ENCODE results near the gene TJAP1. TPM values are rescaled to one million over a fixed set of nuclear protein-coding genes. Genes with fewer than 3 reads are reported as not detected.
"Not testable (repeated sequence)": the region's sequence is repeated elsewhere in the genome, so short reads cannot be mapped to it uniquely, and the experiment has no call there.

Gene TJAP1
- total RNA-seq, 1 experiment from 2014 or later, result 17.3 TPM

DNA sequence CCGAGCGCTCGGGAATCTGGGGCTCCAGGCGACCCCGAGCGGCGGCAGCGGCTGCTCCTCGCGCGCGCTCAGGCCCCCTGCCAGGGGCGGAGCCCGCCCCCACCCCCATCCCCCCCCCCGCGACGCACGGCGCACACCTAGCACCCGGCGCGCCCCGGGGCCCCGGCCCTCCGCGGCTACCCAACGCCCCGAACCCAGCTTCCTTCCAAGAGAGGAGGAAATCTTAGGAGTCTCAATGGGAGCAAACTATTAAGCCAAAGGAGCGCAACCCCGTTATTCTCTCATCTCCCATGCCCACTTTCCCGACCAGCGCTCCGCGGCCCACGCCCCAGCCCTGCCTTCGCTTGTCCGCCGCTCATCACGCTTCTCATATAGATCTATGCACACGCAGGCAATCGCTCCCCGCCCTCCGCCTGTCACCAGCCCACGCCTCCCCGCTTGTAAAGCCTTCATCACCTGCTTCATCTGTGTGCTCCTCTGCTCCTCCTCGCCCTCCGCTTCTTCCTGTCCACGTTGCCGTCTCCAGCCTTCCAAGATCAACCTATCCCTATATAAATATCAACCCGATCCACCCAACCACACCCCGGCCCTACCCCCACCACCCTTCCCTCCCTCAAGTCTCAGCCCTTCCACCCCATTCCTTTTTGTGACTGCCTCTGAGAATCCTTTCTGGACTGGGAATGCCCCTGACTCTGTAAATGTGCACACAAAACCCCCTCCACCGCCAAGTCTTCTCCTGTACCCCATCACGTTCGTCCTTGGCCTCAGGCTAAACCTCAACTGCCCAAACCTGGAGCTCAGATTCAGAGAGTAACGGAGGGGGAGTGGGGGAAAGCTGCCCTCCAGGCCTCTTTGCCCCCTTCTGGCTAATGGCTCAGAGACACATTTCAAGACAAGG is 21.6 kb upstream of the TJAP1 start, which contains the start of gene DLK2:
Gene DLK2 (minus strand): TSS at position 18 of the 898 bp plus-strand sequence. CDS start 723 bp downstream, outside the sequence.
- Histone ChIP-seq H3K27me3 (ENCODE audit: low read length) (no peaks in the 10 kb centered on the region), H3K4me1 (ENCODE audit: low read length) (peaks cover 12% of the 10 kb centered on the region), H3K9ac (ENCODE audit: low read length) (peak within 1 kb of the TSS; percentile 69), H4K20me1 (ENCODE audit: insufficient read depth, low read depth, low read length) (no peaks in the 10 kb centered on the region), H3K4me3 (ENCODE audit: low read length) (peak within 1 kb of the TSS; percentile 72), H3K36me3 (ENCODE audit: insufficient read depth, low read length) (peaks cover 5% of the 10 kb centered on the region; the same call in 1 of the 2 replicates), H3K4me2 (ENCODE audit: low read depth, low read length, poor library complexity, severe bottlenecking) (peak within 1 kb of the TSS; percentile 80), H2AFZ (ENCODE audit: low read length) (no peak within 1 kb of the TSS), H3K9me2 (replicated peaks; ENCODE audit: insufficient read depth, low read length) (no peaks in the 10 kb centered on the region), H3K27ac (ENCODE audit: low read length) (no peak within 1 kb of the TSS), H3K9me3 (ENCODE audit: low read length) (no peaks in the 10 kb centered on the region), H3K79me2 (ENCODE audit: low read length) (no peaks in the 10 kb centered on the region)
- peak; percentile 75 for DNase-seq

- Histone ChIP-seq H3K79me2 (ENCODE audit: low read length) (no peaks in the 10 kb centered on the region), H3K4me1 (ENCODE audit: low read length) (peaks cover 12% of the 10 kb centered on the region), H3K9ac (ENCODE audit: low read length) (no peak overlapping the region), H3K36me3 (ENCODE audit: insufficient read depth, low read length) (no peaks in the 10 kb centered on the region), H3K9me3 (ENCODE audit: low read length) (no peaks in the 10 kb centered on the region), H3K4me3 (ENCODE audit: low read length) (no peak overlapping the region), H3K27ac (ENCODE audit: low read length) (no peak overlapping the region), H3K4me2 (ENCODE audit: low read depth, low read length, poor library complexity, severe bottlenecking) (no peak overlapping the region), H3K27me3 (ENCODE audit: low read length) (no peaks in the 10 kb centered on the region), H3K9me2 (replicated peaks; ENCODE audit: insufficient read depth, low read length) (no peaks in the 10 kb centered on the region), H4K20me1 (ENCODE audit: insufficient read depth, low read depth, low read length) (no peaks in the 10 kb centered on the region), H2AFZ (ENCODE audit: low read length) (no peak overlapping the region)
- DNase-seq, result no peak
Measured at GRCh38 chr6:43457643-43458042, 19.7 kb upstream of the TJAP1 start.

DNA sequence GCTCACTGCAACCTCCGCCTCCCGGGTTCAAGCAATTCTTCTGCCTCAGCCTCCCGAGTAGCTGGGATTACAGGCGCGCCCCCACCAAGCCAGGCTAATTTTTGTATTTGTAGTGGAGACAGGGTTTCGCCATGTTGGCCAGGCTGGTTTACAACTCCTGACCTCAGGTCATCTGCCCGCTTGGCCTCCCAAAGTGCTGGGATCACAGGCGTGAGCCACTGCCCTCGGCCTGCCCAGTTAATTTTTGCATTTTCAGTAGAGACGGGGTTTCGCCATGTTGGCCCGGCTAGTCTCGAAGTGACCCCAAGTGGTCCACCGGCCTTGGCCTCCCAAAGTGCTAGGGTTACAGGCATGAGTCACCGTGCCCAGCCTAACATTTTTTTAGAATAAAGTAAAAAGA is 19.2 kb upstream of the TJAP1 start:
- H3K4me2 ChIP-seq (ENCODE audit: low read depth, low read length, poor library complexity, severe bottlenecking); H3K27me3 ChIP-seq (ENCODE audit: low read length): not testable (repeated sequence)

DNA sequence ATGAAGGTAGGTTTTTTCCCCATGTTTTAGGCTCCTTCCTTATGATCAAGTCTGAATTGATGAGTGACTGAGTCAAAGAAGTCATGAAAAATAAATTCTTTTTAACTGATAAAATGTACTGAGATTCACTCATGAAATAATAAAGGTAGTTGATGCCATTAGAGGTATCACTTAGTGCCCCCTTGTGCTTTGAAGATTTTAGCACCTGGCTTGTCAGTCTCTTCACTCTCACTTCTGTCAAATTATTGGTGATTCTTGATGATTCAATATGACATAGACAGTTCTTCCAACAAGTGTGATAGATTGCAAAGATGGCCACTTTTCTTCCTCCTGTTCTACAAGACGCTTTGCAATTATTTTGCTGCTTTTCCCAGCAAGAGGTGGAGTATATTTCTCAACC is 17.8 kb upstream of the TJAP1 start:
- DNase-seq, result peak; percentile 54
- no peak overlapping the region for H3K4me2 ChIP-seq (ENCODE audit: low read depth, low read length, poor library complexity, severe bottlenecking)
- no peaks in the 10 kb centered on the region for H4K20me1 ChIP-seq (ENCODE audit: insufficient read depth, low read depth, low read length)
- no peak overlapping the region for H3K4me3 ChIP-seq (ENCODE audit: low read length)
- H3K36me3 ChIP-seq (ENCODE audit: insufficient read depth, low read length), result no peaks in the 10 kb centered on the region
- H3K9ac ChIP-seq (ENCODE audit: low read length), result no peak overlapping the region
- no peaks in the 10 kb centered on the region for H3K27me3 ChIP-seq (ENCODE audit: low read length)
- H2AFZ ChIP-seq (ENCODE audit: low read length), result no peak overlapping the region
- H3K9me2 ChIP-seq (replicated peaks; ENCODE audit: insufficient read depth, low read length), result no peaks in the 10 kb centered on the region
- no peak overlapping the region for H3K27ac ChIP-seq (ENCODE audit: low read length)
- H3K79me2 ChIP-seq (ENCODE audit: low read length), result no peaks in the 10 kb centered on the region
- no peaks in the 10 kb centered on the region for H3K9me3 ChIP-seq (ENCODE audit: low read length)
- peaks cover 11% of the 10 kb centered on the region for H3K4me1 ChIP-seq (ENCODE audit: low read length)

More for the DNA sequence above, 19.2 kb upstream of the TJAP1 start:
- not testable (repeated sequence) for H3K27ac ChIP-seq (ENCODE audit: low read length); H3K79me2 ChIP-seq (ENCODE audit: low read length); DNase-seq; H3K4me3 ChIP-seq (ENCODE audit: low read length); H3K9me2 ChIP-seq (replicated peaks; ENCODE audit: insufficient read depth, low read length); H3K36me3 ChIP-seq (ENCODE audit: insufficient read depth, low read length); H2AFZ ChIP-seq (ENCODE audit: low read length); H3K9ac ChIP-seq (ENCODE audit: low read length); H3K9me3 ChIP-seq (ENCODE audit: low read length); H4K20me1 ChIP-seq (ENCODE audit: insufficient read depth, low read depth, low read length)
- H3K4me1 ChIP-seq (ENCODE audit: low read length), result peaks cover 12% of the 10 kb centered on the region

DNA sequence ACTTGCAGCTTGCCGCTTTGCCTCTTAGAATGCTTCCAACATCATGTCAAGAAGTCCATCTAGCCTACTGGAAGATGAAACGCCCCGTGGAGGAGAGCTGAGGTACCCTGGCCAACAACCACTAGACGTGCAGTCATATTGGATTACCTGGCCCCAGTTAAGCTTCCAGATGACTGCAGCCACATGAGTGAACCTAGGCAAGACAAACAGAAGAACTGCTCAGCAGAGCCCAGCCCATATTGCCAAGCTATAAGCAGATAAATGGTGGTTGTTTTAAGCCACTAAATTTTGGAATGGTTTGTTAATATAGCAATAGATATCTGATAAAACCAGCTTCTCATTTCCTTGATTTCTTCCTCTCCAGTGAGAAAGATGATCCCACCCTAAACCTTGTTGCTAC is 17.3 kb upstream of the TJAP1 start:
- no peak overlapping the region for H2AFZ ChIP-seq (ENCODE audit: low read length)
- no peaks in the 10 kb centered on the region for H3K9me2 ChIP-seq (replicated peaks; ENCODE audit: insufficient read depth, low read length)
- H3K4me1 ChIP-seq (ENCODE audit: low read length), result peaks cover 7% of the 10 kb centered on the region
- no peaks in the 10 kb centered on the region for H4K20me1 ChIP-seq (ENCODE audit: insufficient read depth, low read depth, low read length)
- no peak overlapping the region for H3K9ac ChIP-seq (ENCODE audit: low read length)
- DNase-seq, result no peak
- no peak overlapping the region for H3K4me2 ChIP-seq (ENCODE audit: low read depth, low read length, poor library complexity, severe bottlenecking)
- no peak overlapping the region for H3K27ac ChIP-seq (ENCODE audit: low read length)
- no peaks in the 10 kb centered on the region for H3K27me3 ChIP-seq (ENCODE audit: low read length)
- H3K9me3 ChIP-seq (ENCODE audit: low read length), result no peaks in the 10 kb centered on the region
- H3K4me3 ChIP-seq (ENCODE audit: low read length), result no peak overlapping the region
- H3K36me3 ChIP-seq (ENCODE audit: insufficient read depth, low read length), result no peaks in the 10 kb centered on the region
- no peaks in the 10 kb centered on the region for H3K79me2 ChIP-seq (ENCODE audit: low read length)

GRCh38 chr6:43461936-43462335 is 15.4 kb upstream of the TJAP1 start:
- no peak for DNase-seq
- Histone ChIP-seq H3K4me2 (ENCODE audit: low read depth, low read length, poor library complexity, severe bottlenecking) (no peak overlapping the region), H2AFZ (ENCODE audit: low read length) (no peak overlapping the region), H3K79me2 (ENCODE audit: low read length) (no peaks in the 10 kb centered on the region), H3K9me3 (ENCODE audit: low read length) (no peaks in the 10 kb centered on the region), H3K4me3 (ENCODE audit: low read length) (no peak overlapping the region), H3K36me3 (ENCODE audit: insufficient read depth, low read length) (no peaks in the 10 kb centered on the region), H3K9ac (ENCODE audit: low read length) (no peak overlapping the region), H3K9me2 (replicated peaks; ENCODE audit: insufficient read depth, low read length) (no peaks in the 10 kb centered on the region), H4K20me1 (ENCODE audit: insufficient read depth, low read depth, low read length) (no peaks in the 10 kb centered on the region), H3K4me1 (ENCODE audit: low read length) (no peaks in the 10 kb centered on the region), H3K27ac (ENCODE audit: low read length) (no peak overlapping the region), H3K27me3 (ENCODE audit: low read length) (no peaks in the 10 kb centered on the region)

- no peak for DNase-seq
- Histone ChIP-seq H3K4me3 (ENCODE audit: low read length) (no peak overlapping the region), H3K36me3 (ENCODE audit: insufficient read depth, low read length) (no peaks in the 10 kb centered on the region), H3K9ac (ENCODE audit: low read length) (no peak overlapping the region), H4K20me1 (ENCODE audit: insufficient read depth, low read depth, low read length) (no peaks in the 10 kb centered on the region), H3K4me1 (ENCODE audit: low read length) (no peaks in the 10 kb centered on the region), H3K27ac (ENCODE audit: low read length) (no peak overlapping the region), H3K9me3 (ENCODE audit: low read length) (no peaks in the 10 kb centered on the region), H3K9me2 (replicated peaks; ENCODE audit: insufficient read depth, low read length) (no peaks in the 10 kb centered on the region), H3K27me3 (ENCODE audit: low read length) (no peaks in the 10 kb centered on the region), H2AFZ (ENCODE audit: low read length) (no peak overlapping the region), H3K79me2 (ENCODE audit: low read length) (no peaks in the 10 kb centered on the region), H3K4me2 (ENCODE audit: low read depth, low read length, poor library complexity, severe bottlenecking) (no peak overlapping the region)
Measured at GRCh38 chr6:43464337-43464736, 13.0 kb upstream of the TJAP1 start.

DNA sequence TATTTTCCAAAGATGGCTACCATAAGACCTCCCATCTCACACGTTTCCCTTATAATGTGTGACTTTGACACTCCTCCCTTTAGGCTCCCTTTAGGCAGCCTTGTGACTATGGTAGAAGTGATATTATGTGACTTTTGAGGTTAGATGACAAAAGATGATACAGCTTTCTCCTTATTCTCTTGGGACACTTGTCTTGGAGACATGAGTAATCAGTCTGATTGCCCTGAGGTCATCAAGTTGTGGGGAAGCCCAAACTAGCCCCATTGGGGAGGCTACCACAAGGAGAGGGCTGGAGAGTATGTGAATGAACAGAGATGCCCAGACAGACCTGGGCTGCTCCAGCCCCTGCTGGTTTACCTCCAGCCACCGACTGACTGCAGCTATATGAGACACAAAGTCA is 11.4 kb upstream of the TJAP1 start:
- Histone ChIP-seq H3K79me2 (ENCODE audit: low read length) (no peaks in the 10 kb centered on the region), H3K27ac (ENCODE audit: low read length) (no peak overlapping the region), H3K4me2 (ENCODE audit: low read depth, low read length, poor library complexity, severe bottlenecking) (no peak overlapping the region), H3K27me3 (ENCODE audit: low read length) (no peaks in the 10 kb centered on the region), H3K4me1 (ENCODE audit: low read length) (no peaks in the 10 kb centered on the region), H3K4me3 (ENCODE audit: low read length) (no peak overlapping the region), H4K20me1 (ENCODE audit: insufficient read depth, low read depth, low read length) (no peaks in the 10 kb centered on the region), H3K36me3 (ENCODE audit: insufficient read depth, low read length) (no peaks in the 10 kb centered on the region), H3K9me3 (ENCODE audit: low read length) (no peaks in the 10 kb centered on the region), H3K9ac (ENCODE audit: low read length) (no peak overlapping the region), H3K9me2 (replicated peaks; ENCODE audit: insufficient read depth, low read length) (no peaks in the 10 kb centered on the region), H2AFZ (ENCODE audit: low read length) (no peak overlapping the region)
- no peak for DNase-seq
